ENCODE data around the gene S100PBP. TPM values are rescaled to one million over a fixed set of nuclear protein-coding genes. Genes with fewer than 3 reads are reported as not detected.

The S100PBP gene
- total and polyA plus RNA-seq, 2 of the 13 experiments (the other 11 are each of a cell fraction or from before 2014, with no cell fraction given): 20.4 to 26.1 TPM

DNA sequence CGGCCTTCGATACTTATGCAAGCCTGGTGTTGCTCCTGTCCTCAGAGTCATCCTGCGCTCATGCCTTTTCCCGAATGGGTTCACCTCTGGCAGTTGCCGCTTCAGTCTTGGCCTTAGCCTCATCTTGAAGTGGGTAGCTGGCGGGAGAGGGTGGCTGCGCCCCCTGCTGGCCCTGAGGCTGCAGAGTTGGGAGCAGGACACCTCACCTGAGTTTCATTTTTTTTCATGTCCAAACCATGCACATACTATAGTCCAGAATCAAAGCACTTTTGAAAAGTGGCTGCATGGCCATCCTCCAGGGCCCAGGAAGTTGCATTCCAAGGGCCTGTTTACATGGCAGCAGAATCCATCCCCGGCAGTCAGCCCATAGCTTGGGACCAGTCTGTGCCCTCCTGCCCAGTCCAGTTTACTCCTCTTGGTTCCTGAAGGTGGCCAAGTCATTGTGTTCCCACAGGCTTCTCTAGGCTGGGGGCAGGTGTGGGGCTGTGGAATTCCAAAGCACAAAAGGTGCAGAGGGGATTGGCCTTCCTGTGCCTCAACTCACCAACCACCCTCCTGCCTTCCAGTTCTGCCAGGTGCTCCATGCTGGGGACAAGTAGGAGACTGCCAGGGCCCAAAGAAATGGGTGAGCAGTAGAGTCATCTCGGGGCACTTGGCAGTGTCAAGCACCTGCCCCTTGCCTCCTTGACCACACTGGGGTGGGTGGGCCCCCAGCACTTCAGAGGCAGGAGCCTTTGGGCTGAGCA is 44.3 kb upstream of the S100PBP start (continued):
- TF ChIP-seq, protein P1, sequence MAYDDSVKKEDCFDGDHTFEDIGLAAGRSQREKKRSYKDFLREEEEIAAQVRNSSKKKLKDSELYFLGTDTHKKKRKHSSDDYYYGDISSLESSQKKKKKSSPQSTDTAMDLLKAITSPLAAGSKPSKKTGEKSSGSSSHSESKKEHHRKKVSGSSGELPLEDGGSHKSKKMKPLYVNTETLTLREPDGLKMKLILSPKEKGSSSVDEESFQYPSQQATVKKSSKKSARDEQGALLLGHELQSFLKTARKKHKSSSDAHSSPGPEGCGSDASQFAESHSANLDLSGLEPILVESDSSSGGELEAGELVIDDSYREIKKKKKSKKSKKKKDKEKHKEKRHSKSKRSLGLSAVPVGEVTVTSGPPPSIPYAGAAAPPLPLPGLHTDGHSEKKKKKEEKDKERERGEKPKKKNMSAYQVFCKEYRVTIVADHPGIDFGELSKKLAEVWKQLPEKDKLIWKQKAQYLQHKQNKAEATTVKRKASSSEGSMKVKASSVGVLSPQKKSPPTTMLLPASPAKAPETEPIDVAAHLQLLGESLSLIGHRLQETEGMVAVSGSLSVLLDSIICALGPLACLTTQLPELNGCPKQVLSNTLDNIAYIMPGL (CRISPR knock-in tag; IDR thresholded peaks at IDR 0.05; ENCODE audit: borderline replicate concordance in 1 of 2, low read depth in 1 of 2): 0 out of 4 replicates have a peak, but pooled peaks of 1 of the 2 experiments have one; percentile 54
- TF ChIP-seq, protein P2, sequence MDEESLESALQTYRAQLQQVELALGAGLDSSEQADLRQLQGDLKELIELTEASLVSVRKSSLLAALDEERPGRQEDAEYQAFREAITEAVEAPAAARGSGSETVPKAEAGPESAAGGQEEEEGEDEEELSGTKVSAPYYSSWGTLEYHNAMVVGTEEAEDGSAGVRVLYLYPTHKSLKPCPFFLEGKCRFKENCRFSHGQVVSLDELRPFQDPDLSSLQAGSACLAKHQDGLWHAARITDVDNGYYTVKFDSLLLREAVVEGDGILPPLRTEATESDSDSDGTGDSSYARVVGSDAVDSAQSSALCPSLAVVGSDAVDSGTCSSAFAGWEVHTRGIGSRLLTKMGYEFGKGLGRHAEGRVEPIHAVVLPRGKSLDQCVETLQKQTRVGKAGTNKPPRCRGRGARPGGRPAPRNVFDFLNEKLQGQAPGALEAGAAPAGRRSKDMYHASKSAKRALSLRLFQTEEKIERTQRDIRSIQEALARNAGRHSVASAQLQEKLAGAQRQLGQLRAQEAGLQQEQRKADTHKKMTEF (CRISPR knock-in tag; IDR thresholded peaks at IDR 0.05): peak; percentile 32; the same call in 1 of the 2 replicates
- TF ChIP-seq ZSCAN21 (CRISPR knock-in tag; IDR thresholded peaks at IDR 0.05; ENCODE audit: borderline replicate concordance) (no peak), ETS1 (CRISPR knock-in tag; IDR thresholded peaks at IDR 0.05) (no peak), GLI4 (CRISPR knock-in tag; IDR thresholded peaks at IDR 0.05; ENCODE audit: borderline replicate concordance) (no peak), ZNF773 (CRISPR knock-in tag; IDR thresholded peaks at IDR 0.05; ENCODE audit: borderline replicate concordance) (no peak), ZNF768 (CRISPR knock-in tag; IDR thresholded peaks at IDR 0.05) (no peak), CBFB (CRISPR knock-in tag; IDR thresholded peaks at IDR 0.05) (no peak), HDAC1 (CRISPR knock-in tag; IDR thresholded peaks at IDR 0.05) (no peak), ZNF503 (CRISPR knock-in tag; IDR thresholded peaks at IDR 0.05) (no peak), ZNF672 (CRISPR knock-in tag; IDR thresholded peaks at IDR 0.05) (no peak), ZNF234 (CRISPR knock-in tag; conservative IDR thresholded peaks at IDR 0.05) (no peak), XRCC5 (optimal IDR thresholded peaks at IDR 0.05; ENCODE audit: low read length) (peak; percentile 17), ZNF574 (CRISPR knock-in tag; IDR thresholded peaks at IDR 0.05) (peak; percentile 59), ZNF225 (CRISPR knock-in tag; IDR thresholded peaks at IDR 0.05) (no peak)
- TF ChIP-seq, protein P3, sequence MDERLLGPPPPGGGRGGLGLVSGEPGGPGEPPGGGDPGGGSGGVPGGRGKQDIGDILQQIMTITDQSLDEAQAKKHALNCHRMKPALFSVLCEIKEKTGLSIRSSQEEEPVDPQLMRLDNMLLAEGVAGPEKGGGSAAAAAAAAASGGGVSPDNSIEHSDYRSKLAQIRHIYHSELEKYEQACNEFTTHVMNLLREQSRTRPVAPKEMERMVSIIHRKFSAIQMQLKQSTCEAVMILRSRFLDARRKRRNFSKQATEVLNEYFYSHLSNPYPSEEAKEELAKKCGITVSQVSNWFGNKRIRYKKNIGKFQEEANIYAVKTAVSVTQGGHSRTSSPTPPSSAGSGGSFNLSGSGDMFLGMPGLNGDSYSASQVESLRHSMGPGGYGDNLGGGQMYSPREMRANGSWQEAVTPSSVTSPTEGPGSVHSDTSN (CRISPR knock-in tag; IDR thresholded peaks at IDR 0.05): no peak
